Uterine smooth muscle cell (primary cell): ENCODE data around the gene EXOSC9. TPM values are rescaled to one million over a fixed set of nuclear protein-coding genes. Genes with fewer than 3 reads are reported as not detected.

Experiments used
- total RNA-seq: library from RNA; depleted of rRNA; stranded (reverse); fragments of >200 nt; gene quantifications from 2 replicates; pipeline ENCODE4 v1.2.3, GENCODE V29; 2014

EXOSC9 gene
- 28.6 and 96.1 TPM in 2 replicates for total RNA-seq

DNA sequence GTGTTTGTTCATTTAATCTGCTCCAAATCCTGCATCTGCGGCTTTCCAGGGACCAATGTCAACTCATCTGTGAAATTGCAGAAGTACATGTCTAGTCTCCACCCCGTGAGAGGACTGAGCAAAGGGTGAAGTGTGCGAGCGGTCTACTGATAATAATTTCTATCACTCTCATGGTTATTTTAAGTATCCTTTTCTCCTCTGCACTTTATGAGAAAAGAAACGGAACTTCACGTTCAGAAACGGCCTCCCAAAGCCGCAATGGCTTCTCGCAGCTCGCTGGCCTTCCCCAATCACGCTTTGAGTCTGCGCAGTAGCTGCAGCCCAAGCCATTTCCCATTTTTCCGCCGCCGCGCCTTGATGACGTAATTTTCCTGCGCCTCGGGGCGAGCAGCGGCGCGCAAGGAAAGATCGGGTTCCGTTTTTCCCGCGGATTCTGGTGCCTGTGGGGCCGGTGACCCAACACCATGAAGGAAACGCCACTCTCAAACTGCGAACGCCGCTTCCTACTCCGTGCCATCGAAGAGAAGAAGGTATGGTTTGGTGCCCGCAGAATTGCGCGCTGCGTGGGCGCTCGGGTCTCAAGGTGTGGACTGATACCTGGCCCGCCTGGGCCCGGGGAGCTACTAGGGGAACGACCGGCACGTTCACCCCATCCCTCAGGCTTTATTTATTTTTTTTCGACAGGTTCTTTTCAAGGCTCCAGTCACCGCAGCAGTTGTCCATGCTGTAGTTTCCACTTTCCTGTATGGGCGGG, at the start of gene EXOSC9:
TSS of gene EXOSC9 (plus strand) at position 363 of the 754 bp plus-strand sequence. CDS start at position 465, 102 bp downstream.

DNA sequence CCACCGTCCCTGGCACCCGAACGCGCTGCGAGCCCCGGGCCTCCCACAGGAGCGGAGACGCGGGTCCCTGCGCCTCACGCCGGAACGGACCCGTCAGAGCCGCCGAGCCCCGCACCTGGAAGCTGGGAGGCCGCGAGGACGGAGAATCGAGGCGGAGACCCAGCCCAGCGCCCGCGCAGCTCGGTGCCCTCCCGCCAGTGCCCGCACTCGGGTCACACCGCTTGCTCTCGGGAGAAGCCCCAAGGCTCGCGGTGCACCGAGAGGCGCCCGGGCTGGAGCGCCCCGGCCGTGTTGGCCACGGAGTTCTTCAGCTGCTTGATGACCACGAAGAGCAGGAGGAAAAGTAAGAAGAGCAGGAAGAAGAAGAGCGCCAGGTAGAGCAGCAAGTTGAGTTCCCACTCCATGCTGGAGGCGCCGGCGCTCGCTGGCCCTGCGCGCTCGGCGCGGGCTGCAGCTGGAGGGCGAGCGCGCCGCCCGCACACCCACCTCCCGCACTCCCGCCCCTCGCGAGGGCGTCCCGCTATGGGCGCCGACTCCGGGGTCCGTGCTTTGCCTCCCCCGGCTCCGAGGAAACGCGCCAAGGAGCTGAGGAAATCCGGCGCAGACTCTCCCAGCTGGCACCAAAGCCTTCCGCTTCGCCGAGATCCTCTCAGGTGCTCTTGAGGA, 36.3 kb upstream of the EXOSC9 start, which contains the start of gene SMIM43:
TSS of gene SMIM43 (minus strand) at position 463 of the 666 bp plus-strand sequence. CDS start at position 404, 59 bp downstream.

GRCh38 chr4:121823505-121824170, 22.5 kb downstream of the EXOSC9 start, which contains the start of gene CCNA2:
Gene CCNA2, minus strand, starts transcription at chr4:121823883. Its CDS starts 255 bp downstream, at chr4:121823628.

Other genes starting within 250 kb of the EXOSC9 start
- 729 and 778 TPM in 2 replicates for gene ANXA5, start 104.3 kb upstream of the EXOSC9 start, total RNA-seq
- 0.25 and 0.89 TPM in 2 replicates for gene SMIM43, start 36.2 kb upstream of the EXOSC9 start, total RNA-seq
- gene CCNA2, start 22.6 kb downstream of the EXOSC9 start, total RNA-seq: 32.2 and 132 TPM in 2 replicates
- gene BBS7, start 69.2 kb downstream of the EXOSC9 start, total RNA-seq: 36.1 and 39.3 TPM in 2 replicates
- gene TRPC3, start 150.7 kb downstream of the EXOSC9 start, total RNA-seq: 0.62 and 1.7 TPM in 2 replicates